PC-3 (cell line): ENCODE data around the gene ALX3.
A peak's percentile ranks its signal among the peaks of the same experiment; 100 is the strongest.

ENCODE experiments used
- EZH2 ChIP-seq: fragments of 300-600 bp; sonication (generic); IDR thresholded peaks from one replicate; pipeline ENCODE4 v1.6.1; 2017; ENCODE audit warnings: antibody characterized with exemption, mild to moderate bottlenecking, low read length; ENCODE audit not compliant: unreplicated experiment
- EZH2phosphoT487 ChIP-seq: fragments of 300-600 bp; sonication (generic); IDR thresholded peaks from 2 replicates; pipeline ENCODE4 v1.6.1; 2018; ENCODE audit warnings: mild to moderate bottlenecking, antibody characterized with exemption, low read length, borderline replicate concordance
- TF ChIP-seq, protein P1 (sequence below): fragments of 300-600 bp; sonication (generic); conservative IDR thresholded peaks from 2 replicates; pipeline ENCODE4 v1.5.1; 2017; ENCODE audit warnings: antibody characterized with exemption, low read depth, mild to moderate bottlenecking, low read length

- no peak for TF ChIP-seq EZH2
- TF ChIP-seq, protein P1, sequence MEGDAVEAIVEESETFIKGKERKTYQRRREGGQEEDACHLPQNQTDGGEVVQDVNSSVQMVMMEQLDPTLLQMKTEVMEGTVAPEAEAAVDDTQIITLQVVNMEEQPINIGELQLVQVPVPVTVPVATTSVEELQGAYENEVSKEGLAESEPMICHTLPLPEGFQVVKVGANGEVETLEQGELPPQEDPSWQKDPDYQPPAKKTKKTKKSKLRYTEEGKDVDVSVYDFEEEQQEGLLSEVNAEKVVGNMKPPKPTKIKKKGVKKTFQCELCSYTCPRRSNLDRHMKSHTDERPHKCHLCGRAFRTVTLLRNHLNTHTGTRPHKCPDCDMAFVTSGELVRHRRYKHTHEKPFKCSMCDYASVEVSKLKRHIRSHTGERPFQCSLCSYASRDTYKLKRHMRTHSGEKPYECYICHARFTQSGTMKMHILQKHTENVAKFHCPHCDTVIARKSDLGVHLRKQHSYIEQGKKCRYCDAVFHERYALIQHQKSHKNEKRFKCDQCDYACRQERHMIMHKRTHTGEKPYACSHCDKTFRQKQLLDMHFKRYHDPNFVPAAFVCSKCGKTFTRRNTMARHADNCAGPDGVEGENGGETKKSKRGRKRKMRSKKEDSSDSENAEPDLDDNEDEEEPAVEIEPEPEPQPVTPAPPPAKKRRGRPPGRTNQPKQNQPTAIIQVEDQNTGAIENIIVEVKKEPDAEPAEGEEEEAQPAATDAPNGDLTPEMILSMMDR = peak; percentile 91
- TF ChIP-seq EZH2phosphoT487 = no peak
Measured at GRCh38 chr1:110106013-110106941, 35.8 kb upstream of the ALX3 start.
